WTC11 (cell line): Measurements from ENCODE around the gene H1-8. TPM values are rescaled to one million over a fixed set of nuclear protein-coding genes. Genes with fewer than 3 reads are reported as not detected.

Experiments
- ATAC-seq: fragments of 200-7000 bp; cut with Tn5 transposase; 2 replicates; pipeline ENCODE4 v1.10.0; 2021; ENCODE audit warnings: mild to moderate bottlenecking, moderate library complexity
- CTCF ChIA-PET: fragments of 300-600 bp; sonication (Branson Sonifier 250); formaldehyde crosslinking; loops from one replicate; lab custom pipeline; 2021; ENCODE audit warnings: antibody characterized with exemption; lab: Charles Lee
- POLR2A ChIA-PET: fragments of 350-600 bp; sonication (Branson Sonifier 250); formaldehyde crosslinking; loops from one replicate; lab custom pipeline; 2021; ENCODE audit warnings: antibody characterized with exemption; lab: Charles Lee
- DNase-seq: peaks from one replicate; pipeline ENCODE4 v3.0.0; 2021; ENCODE audit warnings: low spot score
- H3K27ac Mint-ChIP-seq: 2 replicates; pipeline ENCODE4 v1.8.0; 2021; ENCODE audit warnings: mixed read lengths
- H3K27me3 Mint-ChIP-seq: 2 replicates; pipeline ENCODE4 v1.8.0; 2021; ENCODE audit warnings: low read depth, mild to moderate bottlenecking, moderate library complexity, mixed read lengths
- H3K36me3 Mint-ChIP-seq: 2 replicates; pipeline ENCODE4 v1.8.0; 2021; ENCODE audit warnings: mixed read lengths
- H3K4me1 Mint-ChIP-seq: 2 replicates; pipeline ENCODE4 v1.8.0; 2022; ENCODE audit warnings: mixed read lengths
- H3K4me3 Mint-ChIP-seq: 2 replicates; pipeline ENCODE4 v1.8.0; 2021; ENCODE audit warnings: mild to moderate bottlenecking, moderate library complexity, mixed read lengths
- H3K9me3 Mint-ChIP-seq: 2 replicates; pipeline ENCODE4 v1.8.0; 2021; ENCODE audit warnings: mixed read lengths
- AFF4 ChIP-seq: sonication (generic); formaldehyde crosslinking; IDR thresholded peaks from 2 replicates; pipeline ENCODE4 v1.8.1; 2023; ENCODE audit warnings: mild to moderate bottlenecking, missing genetic modification reagents, borderline replicate concordance
- ATF6 ChIP-seq: sonication (generic); formaldehyde crosslinking; IDR thresholded peaks from 2 replicates; pipeline ENCODE4 v1.8.1; 2023; ENCODE audit warnings: mild to moderate bottlenecking, missing genetic modification reagents
- ELF4 ChIP-seq: sonication (generic); formaldehyde crosslinking; IDR thresholded peaks from 2 replicates; pipeline ENCODE4 v1.8.1; 2022; ENCODE audit warnings: low read depth, mild to moderate bottlenecking, moderate library complexity, missing genetic modification reagents
- EMX1 ChIP-seq: fragments of 250-450 bp; sonication (Bioruptor Pico); IDR thresholded peaks from 2 replicates; pipeline ENCODE4 v1.8.0; 2021; ENCODE audit warnings: mild to moderate bottlenecking
- FOXK1 ChIP-seq: sonication (generic); formaldehyde crosslinking; IDR thresholded peaks from 2 replicates; pipeline ENCODE4 v1.8.0; 2022; ENCODE audit warnings: mild to moderate bottlenecking, moderate library complexity, missing genetic modification reagents
- IRF1 ChIP-seq: sonication (generic); formaldehyde crosslinking; IDR thresholded peaks from 2 replicates; pipeline ENCODE4 v1.8.0; 2023; ENCODE audit warnings: missing genetic modification reagents
- MLX ChIP-seq: sonication (generic); formaldehyde crosslinking; IDR thresholded peaks from 2 replicates; pipeline ENCODE4 v1.8.1; 2023; ENCODE audit warnings: mild to moderate bottlenecking, missing genetic modification reagents, moderate library complexity
- NFATC4 ChIP-seq: fragments of 250-450 bp; sonication (Bioruptor Pico); IDR thresholded peaks from 2 replicates; pipeline ENCODE4 v1.9.0; 2021; ENCODE audit warnings: mild to moderate bottlenecking
- PRRX2 ChIP-seq: fragments of 250-450 bp; sonication (Bioruptor Pico); IDR thresholded peaks from 2 replicates; pipeline ENCODE4 v1.8.0; 2021; ENCODE audit warnings: mild to moderate bottlenecking
- SOX15 ChIP-seq: fragments of 250-450 bp; sonication (Bioruptor Pico); IDR thresholded peaks from 2 replicates; pipeline ENCODE4 v1.9.0; 2021; ENCODE audit warnings: mild to moderate bottlenecking
- TP53 ChIP-seq: sonication (generic); formaldehyde crosslinking; IDR thresholded peaks from 2 replicates; pipeline ENCODE4 v1.8.1; 2023; ENCODE audit warnings: mild to moderate bottlenecking, missing genetic modification reagents
- ZNF138 ChIP-seq: sonication (generic); formaldehyde crosslinking; conservative IDR thresholded peaks from 2 replicates; pipeline ENCODE4 v1.8.1; 2022; ENCODE audit warnings: mild to moderate bottlenecking, moderate library complexity, missing genetic modification reagents
- ZNF232 ChIP-seq: sonication (generic); formaldehyde crosslinking; IDR thresholded peaks from 2 replicates; pipeline ENCODE4 v1.8.0; 2022; ENCODE audit warnings: mild to moderate bottlenecking, missing genetic modification reagents
- ZNF396 ChIP-seq: fragments of 250-450 bp; sonication (Bioruptor Pico); IDR thresholded peaks from 2 replicates; pipeline ENCODE4 v1.8.0; 2021; ENCODE audit warnings: mild to moderate bottlenecking, moderate library complexity, borderline replicate concordance
- ZNF416 ChIP-seq: fragments of 250-450 bp; sonication (Bioruptor Pico); IDR thresholded peaks from 2 replicates; pipeline ENCODE4 v1.9.0; 2021; ENCODE audit warnings: mild to moderate bottlenecking, inconsistent platforms
- ZNF512 ChIP-seq: sonication (generic); formaldehyde crosslinking; IDR thresholded peaks from 2 replicates; pipeline ENCODE4 v1.8.1; 2022; ENCODE audit warnings: missing genetic modification reagents, borderline replicate concordance
- total RNA-seq: library from RNA; stranded (reverse); gene quantifications from 3 replicates; pipeline ENCODE4 v1.2.3, GENCODE V29; 2021
- TF ChIP-seq, protein P1 (sequence below): fragments of 250-450 bp; sonication (Bioruptor Pico); IDR thresholded peaks from 2 replicates; pipeline ENCODE4 v1.9.0; 2021; ENCODE audit warnings: mild to moderate bottlenecking
- TF ChIP-seq, protein P2 (sequence below): fragments of 200-600 bp; IDR thresholded peaks from 2 replicates; pipeline ENCODE4 v1.8.0; 2022; ENCODE audit warnings: antibody characterized with exemption

H1-8 gene
- total RNA-seq, 1 experiment from 2014 or later: not detected

DNA sequence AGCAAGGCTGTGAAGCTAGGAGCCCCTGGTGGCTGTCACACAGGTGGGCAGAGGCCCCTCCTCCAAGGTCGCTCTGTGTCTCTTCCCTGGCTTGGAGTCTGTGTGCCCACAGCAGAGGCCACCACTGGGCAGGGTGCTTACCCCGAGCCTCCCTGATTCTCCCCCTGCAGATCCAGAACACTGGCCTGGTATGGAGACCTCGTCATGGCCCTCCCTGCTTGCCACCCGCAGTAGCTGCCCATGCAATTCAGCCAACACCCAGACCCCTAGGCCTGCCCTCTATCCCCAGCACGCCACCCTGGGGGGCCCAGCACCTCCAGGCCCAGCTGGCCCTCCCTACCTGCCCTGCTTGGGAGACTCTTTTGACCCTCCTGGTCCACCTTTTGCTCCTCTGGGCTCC, 20.0 kb upstream of the H1-8 start (continued):
- TF ChIP-seq ZNF138 (CRISPR knock-in tag): no peak
- TF ChIP-seq, all 79 proteins: peak for 0

DNA sequence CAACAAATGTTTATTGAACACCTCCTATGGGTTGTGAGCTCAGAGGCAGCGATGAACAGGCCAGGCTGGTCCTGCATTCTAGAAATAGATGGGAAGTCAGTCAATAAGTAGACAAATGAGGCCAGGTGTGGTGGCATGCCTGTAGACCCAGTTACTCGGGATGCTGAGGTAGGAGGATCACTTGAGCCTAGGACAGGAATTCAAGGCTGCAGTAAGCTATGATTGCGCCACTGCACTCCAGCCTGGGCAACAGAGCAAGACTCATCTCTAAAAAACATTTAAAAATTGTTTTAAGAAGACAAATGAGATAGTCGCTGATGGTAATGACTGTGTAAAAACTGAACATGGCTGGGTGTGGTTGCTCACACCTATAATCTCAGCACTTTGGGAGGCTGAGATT, 18.9 kb upstream of the H1-8 start:
- DNase-seq: no peak
- Mint-ChIP-seq H3K4me1 (peaks cover 12% of the 10 kb centered on the region), H3K4me3 (no peak overlapping the region), H3K27ac (no peak overlapping the region), H3K9me3 (no peaks in the 10 kb centered on the region), H3K27me3 (no peaks in the 10 kb centered on the region), H3K36me3 (no peaks in the 10 kb centered on the region)
- CTCF ChIA-PET: interaction anchor here (1.1 kb wide), 1 partner anchor 41 kb away, joined by 5 read pairs; no protein-coding TSS in a partner anchor
- POLR2A ChIA-PET: no interaction called here
- TF ChIP-seq EMX1 (no peak), ZNF416 (no peak), ZNF396 (CRISPR knock-in tag) (no peak), TP53 (CRISPR knock-in tag) (no peak), PRRX2 (CRISPR knock-in tag) (no peak), NFATC4 (CRISPR knock-in tag) (no peak), SOX15 (no peak), IRF1 (CRISPR knock-in tag) (no peak), FOXK1 (CRISPR knock-in tag) (no peak), ZNF138 (CRISPR knock-in tag) (no peak)
- TF ChIP-seq, protein P1, sequence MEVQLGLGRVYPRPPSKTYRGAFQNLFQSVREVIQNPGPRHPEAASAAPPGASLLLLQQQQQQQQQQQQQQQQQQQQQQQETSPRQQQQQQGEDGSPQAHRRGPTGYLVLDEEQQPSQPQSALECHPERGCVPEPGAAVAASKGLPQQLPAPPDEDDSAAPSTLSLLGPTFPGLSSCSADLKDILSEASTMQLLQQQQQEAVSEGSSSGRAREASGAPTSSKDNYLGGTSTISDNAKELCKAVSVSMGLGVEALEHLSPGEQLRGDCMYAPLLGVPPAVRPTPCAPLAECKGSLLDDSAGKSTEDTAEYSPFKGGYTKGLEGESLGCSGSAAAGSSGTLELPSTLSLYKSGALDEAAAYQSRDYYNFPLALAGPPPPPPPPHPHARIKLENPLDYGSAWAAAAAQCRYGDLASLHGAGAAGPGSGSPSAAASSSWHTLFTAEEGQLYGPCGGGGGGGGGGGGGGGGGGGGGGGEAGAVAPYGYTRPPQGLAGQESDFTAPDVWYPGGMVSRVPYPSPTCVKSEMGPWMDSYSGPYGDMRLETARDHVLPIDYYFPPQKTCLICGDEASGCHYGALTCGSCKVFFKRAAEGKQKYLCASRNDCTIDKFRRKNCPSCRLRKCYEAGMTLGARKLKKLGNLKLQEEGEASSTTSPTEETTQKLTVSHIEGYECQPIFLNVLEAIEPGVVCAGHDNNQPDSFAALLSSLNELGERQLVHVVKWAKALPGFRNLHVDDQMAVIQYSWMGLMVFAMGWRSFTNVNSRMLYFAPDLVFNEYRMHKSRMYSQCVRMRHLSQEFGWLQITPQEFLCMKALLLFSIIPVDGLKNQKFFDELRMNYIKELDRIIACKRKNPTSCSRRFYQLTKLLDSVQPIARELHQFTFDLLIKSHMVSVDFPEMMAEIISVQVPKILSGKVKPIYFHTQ (CRISPR knock-in tag): no peak
- TF ChIP-seq, protein P2, sequence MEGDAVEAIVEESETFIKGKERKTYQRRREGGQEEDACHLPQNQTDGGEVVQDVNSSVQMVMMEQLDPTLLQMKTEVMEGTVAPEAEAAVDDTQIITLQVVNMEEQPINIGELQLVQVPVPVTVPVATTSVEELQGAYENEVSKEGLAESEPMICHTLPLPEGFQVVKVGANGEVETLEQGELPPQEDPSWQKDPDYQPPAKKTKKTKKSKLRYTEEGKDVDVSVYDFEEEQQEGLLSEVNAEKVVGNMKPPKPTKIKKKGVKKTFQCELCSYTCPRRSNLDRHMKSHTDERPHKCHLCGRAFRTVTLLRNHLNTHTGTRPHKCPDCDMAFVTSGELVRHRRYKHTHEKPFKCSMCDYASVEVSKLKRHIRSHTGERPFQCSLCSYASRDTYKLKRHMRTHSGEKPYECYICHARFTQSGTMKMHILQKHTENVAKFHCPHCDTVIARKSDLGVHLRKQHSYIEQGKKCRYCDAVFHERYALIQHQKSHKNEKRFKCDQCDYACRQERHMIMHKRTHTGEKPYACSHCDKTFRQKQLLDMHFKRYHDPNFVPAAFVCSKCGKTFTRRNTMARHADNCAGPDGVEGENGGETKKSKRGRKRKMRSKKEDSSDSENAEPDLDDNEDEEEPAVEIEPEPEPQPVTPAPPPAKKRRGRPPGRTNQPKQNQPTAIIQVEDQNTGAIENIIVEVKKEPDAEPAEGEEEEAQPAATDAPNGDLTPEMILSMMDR: no peak
- ATAC-seq: no peak

DNA sequence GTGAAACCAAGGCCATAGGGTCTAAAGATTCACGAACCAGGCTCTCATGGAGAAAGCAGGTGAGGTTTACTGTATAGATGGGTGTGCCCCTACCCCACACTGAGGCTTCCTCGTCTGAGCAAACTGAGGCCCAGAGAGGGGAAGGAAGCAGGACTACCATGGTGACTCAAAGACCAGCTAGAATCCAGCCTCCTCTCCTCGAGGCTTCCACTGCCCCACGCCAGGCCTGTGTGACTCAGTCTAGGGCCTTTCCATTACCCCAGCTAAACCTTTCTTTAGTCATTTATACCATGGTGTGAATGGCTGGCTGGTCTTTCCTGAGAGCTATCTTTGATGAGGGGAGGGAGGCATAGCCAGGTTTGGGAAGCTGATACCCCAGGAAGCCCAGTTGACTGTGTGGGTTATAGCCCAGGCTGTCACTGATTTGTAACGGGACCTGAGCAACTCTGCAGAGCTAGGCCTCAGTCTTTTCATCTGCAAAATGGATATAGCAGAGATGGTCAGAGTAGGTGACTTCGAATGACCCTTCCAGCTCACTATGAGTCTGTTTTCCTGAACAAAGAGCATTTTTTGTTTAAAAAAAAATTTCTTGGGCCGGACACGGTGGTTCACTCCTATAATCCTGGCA, 17.5 kb upstream of the H1-8 start:
- no peak for ATAC-seq
- no peak overlapping the region for H3K4me3 Mint-ChIP-seq
- CTCF ChIA-PET: interaction anchor here (1.4 kb wide), 1 partner anchor 35 kb away, joined by 3 read pairs; no protein-coding TSS in a partner anchor
- H3K4me1 Mint-ChIP-seq: peaks cover 20% of the 10 kb centered on the region
- POLR2A ChIA-PET: no interaction called here
- DNase-seq: no peak
- no peaks in the 10 kb centered on the region for H3K27me3 Mint-ChIP-seq
- no peaks in the 10 kb centered on the region for H3K36me3 Mint-ChIP-seq
- H3K27ac Mint-ChIP-seq: no peak overlapping the region
- H3K9me3 Mint-ChIP-seq: no peaks in the 10 kb centered on the region
- TF ChIP-seq ATF6 (CRISPR knock-in tag) (no peak), ZNF512 (CRISPR knock-in tag) (no peak), ELF4 (no peak), AFF4 (CRISPR knock-in tag) (no peak), ZNF232 (CRISPR knock-in tag) (no peak), MLX (CRISPR knock-in tag) (no peak), IRF1 (CRISPR knock-in tag) (no peak)
